ENCODE measurements around the gene PTGES3. TPM values are rescaled to one million over a fixed set of nuclear protein-coding genes. Genes with fewer than 3 reads are reported as not detected.

The PTGES3 gene
- total and polyA plus RNA-seq, 10 of the 15 experiments (the other 5 are each of a cell fraction or from before 2014, with no cell fraction given): 117 to 520 (median 175) TPM

DNA sequence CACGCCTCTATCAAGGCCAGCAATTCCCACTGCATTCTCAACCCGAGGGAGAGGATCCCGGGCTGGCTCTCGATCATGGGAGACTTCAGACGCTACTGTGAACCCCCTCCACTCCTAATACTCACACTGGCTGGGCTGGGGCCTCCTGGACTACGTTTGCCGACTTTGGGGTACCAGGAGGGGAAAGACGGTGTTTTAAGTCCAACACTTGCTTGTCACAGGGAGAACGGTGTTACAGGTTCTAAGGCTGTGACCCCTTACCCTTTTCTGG lies 36.6 kb upstream of the PTGES3 start (continued):
- no peak for TF ChIP-seq MEF2B (IDR thresholded peaks at IDR 0.05; ENCODE audit: partially characterized antibody, poor library complexity, severe bottlenecking)
- no peak for TF ChIP-seq REST (IDR thresholded peaks at IDR 0.05; ENCODE audit: low read depth, low read length)
- no peak for TF ChIP-seq ZZZ3 (IDR thresholded peaks at IDR 0.05; ENCODE audit: control insufficient read depth, insufficient read length, low read depth)

GRCh38 chr12:56723889-56724700 lies 36.0 kb upstream of the PTGES3 start:
- DNase-seq (ENCODE audit: low read depth, low spot score) (no peak), FAIRE-seq (no peak), ATAC-seq (no peak)
- peaks cover 23% of the 10 kb centered on the region for H4K20me1 ChIP-seq (ENCODE audit: control insufficient read depth, insufficient read depth)
- ChIA-PET CTCF (interaction anchor here (1.4 kb wide), 1 partner anchor 279 kb away, joined by 3 read pairs; no protein-coding TSS in a partner anchor), POLR2A (interaction anchor here (0.5 to 3.7 kb wide), 9 partner anchors 10 to 89 kb away, joined by 3 to 21 read pairs (median 7); partner anchors contain the start of gene PTGES3), RAD21 (ENCODE audit: unreplicated experiment) (interaction anchor here (1.4 kb wide), 1 partner anchor 79 kb away, joined by 3 read pairs; no protein-coding TSS in a partner anchor), SMC1A (ENCODE audit: uncharacterized antibody, unreplicated experiment) (interaction anchor here (0.6 to 2.7 kb wide), 10 partner anchors 26 to 98 kb away, joined by 3 to 10 read pairs (median 3); partner anchors contain the start of gene PTGES3)
- H3K9ac ChIP-seq (ENCODE audit: control insufficient read depth, insufficient read depth, low read length): peak overlapping the region; percentile 99
- H2AFZ ChIP-seq (ENCODE audit: control insufficient read depth, low read depth, low read length): no peak overlapping the region
- peaks cover 61% of the 10 kb centered on the region for H3K79me2 ChIP-seq (ENCODE audit: control insufficient read depth, insufficient read depth, low read length)
- peaks cover 34% of the 10 kb centered on the region for H3K4me1 ChIP-seq (ENCODE audit: control insufficient read depth, insufficient read depth, low read length)
- H3K27me3 ChIP-seq (replicated peaks in 1 of 2; ENCODE audit: control insufficient read depth in 2 of 2, insufficient read depth in 2 of 2, low read length in 1 of 2): no peaks in the 10 kb centered on the region
- H3K4me2 ChIP-seq (ENCODE audit: control insufficient read depth, insufficient read depth): peak overlapping the region; percentile 91
- intact Hi-C loops (cut with micrococcal nuclease; ENCODE audit: unreplicated experiment) (loop anchor here (2.0 kb wide), 1 partner anchor 87 kb away; no protein-coding TSS in a partner anchor), in situ Hi-C loops (cut with MboI) (no loop called here)
- BruUV-seq (replicated peaks): no TSS peak
- peaks cover 11 to 32% of the 10 kb centered on the region in 2 experiments for H3K36me3 ChIP-seq (ENCODE audit: control insufficient read depth in 2 of 2, insufficient read depth in 2 of 2, low read length in 1 of 2)
- under 1% methylated on average over 14 of the region's 14 CpGs for WGBS (ENCODE audit: insufficient coverage, insufficient replicate concordance, low lambda C conversion rate, missing lambda C conversion rate)
- peak overlapping the region; percentile 93 for H3K27ac ChIP-seq (ENCODE audit: control insufficient read depth, insufficient read depth)
- H3K9me3 ChIP-seq (replicated peaks; ENCODE audit: control insufficient read depth, insufficient read depth, low read length): no peaks in the 10 kb centered on the region
- H3K4me3 ChIP-seq: peak overlapping the region; percentile 97
- TF ChIP-seq ZBTB11 (CRISPR knock-in tag; IDR thresholded peaks at IDR 0.05) (no peak), SMAD5 (IDR thresholded peaks at IDR 0.05; ENCODE audit: low read depth) (no peak), SPI1 (IDR thresholded peaks at IDR 0.05; ENCODE audit: borderline replicate concordance, insufficient read depth, low read depth, low read length) (no peak), PAX8 (IDR thresholded peaks at IDR 0.05) (no peak), MXI1 (IDR thresholded peaks at IDR 0.05; ENCODE audit: low read depth, low read length) (no peak), ZZZ3 (IDR thresholded peaks at IDR 0.05; ENCODE audit: control insufficient read depth, insufficient read length, low read depth) (no peak), CEBPZ (IDR thresholded peaks at IDR 0.05; ENCODE audit: low read depth, low read length) (no peak), MEF2B (IDR thresholded peaks at IDR 0.05; ENCODE audit: partially characterized antibody, poor library complexity, severe bottlenecking) (no peak)
